GM23248 (cell line): Measurements from ENCODE around the gene SENP1. TPM values are rescaled to one million over a fixed set of nuclear protein-coding genes. Genes with fewer than 3 reads are reported as not detected.

Experiments
- DNase-seq: peaks from one replicate; pipeline ENCODE4 v3.0.0-alpha.2; 2015
- H2AFZ ChIP-seq: fragments of 200-600 bp; sonication (generic); 2 replicates; pipeline ENCODE4 v1.6.1; 2016; ENCODE audit warnings: antibody characterized with exemption
- H3F3A ChIP-seq: fragments of 200-600 bp; sonication (generic); 2 replicates; pipeline ENCODE4 v1.6.1; 2016; ENCODE audit warnings: mild to moderate bottlenecking, antibody characterized with exemption, mixed run types; ENCODE audit not compliant: insufficient read depth
- H3K27ac ChIP-seq: fragments of 200-600 bp; sonication (generic); 2 replicates; pipeline ENCODE4 v1.5.1; 2016; ENCODE audit warnings: mild to moderate bottlenecking
- H3K27me3 ChIP-seq: fragments of 200-600 bp; sonication (generic); replicated peaks from 2 replicates; pipeline ENCODE4 v1.6.1; 2016; ENCODE audit warnings: mild to moderate bottlenecking; ENCODE audit not compliant: insufficient read depth
- H3K36me3 ChIP-seq: fragments of 200-600 bp; sonication (generic); 2 replicates; pipeline ENCODE4 v1.6.1; 2016; ENCODE audit warnings: low read depth, mild to moderate bottlenecking
- H3K4me1 ChIP-seq: fragments of 200-600 bp; sonication (generic); 2 replicates; pipeline ENCODE4 v1.6.1; 2016; ENCODE audit warnings: mild to moderate bottlenecking; ENCODE audit not compliant: insufficient read depth
- H3K4me2 ChIP-seq: fragments of 200-600 bp; sonication (generic); one replicate; pipeline ENCODE4 v1.6.1; 2016; ENCODE audit warnings: mild to moderate bottlenecking; ENCODE audit not compliant: unreplicated experiment
- H3K4me3 ChIP-seq: fragments of 200-600 bp; sonication (generic); 2 replicates; pipeline ENCODE4 v1.5.1; 2016; ENCODE audit warnings: mild to moderate bottlenecking
- H3K79me2 ChIP-seq: fragments of 200-600 bp; sonication (generic); 2 replicates; pipeline ENCODE4 v1.6.1; 2016; ENCODE audit warnings: mild to moderate bottlenecking; ENCODE audit not compliant: insufficient read depth
- H3K9ac ChIP-seq: fragments of 200-600 bp; sonication (generic); 2 replicates; pipeline ENCODE4 v1.6.1; 2016; ENCODE audit warnings: mild to moderate bottlenecking
- H3K9me2 ChIP-seq: fragments of 200-600 bp; sonication (generic); 2 replicates; pipeline ENCODE4 v1.6.1; 2016; ENCODE audit warnings: mixed run types, mild to moderate bottlenecking, moderate library complexity; ENCODE audit not compliant: insufficient read depth
- H3K9me3 ChIP-seq: fragments of 200-600 bp; sonication (generic); one replicate; pipeline ENCODE4 v1.6.1; 2017; ENCODE audit warnings: low read depth
- H4K20me1 ChIP-seq: fragments of 200-600 bp; sonication (generic); 2 replicates; pipeline ENCODE4 v1.6.0; 2016; ENCODE audit not compliant: insufficient read depth
- EZH2 ChIP-seq: fragments of 200-600 bp; sonication (generic); IDR thresholded peaks from 2 replicates; pipeline ENCODE4 v1.6.1; 2018; ENCODE audit warnings: antibody characterized with exemption, mild to moderate bottlenecking; ENCODE audit not compliant: insufficient read depth, poor library complexity, severe bottlenecking
- EZH2phosphoT487 ChIP-seq: fragments of 200-600 bp; sonication (generic); IDR thresholded peaks from 2 replicates; pipeline ENCODE4 v1.6.1; 2018; ENCODE audit warnings: antibody characterized with exemption, moderate library complexity, mild to moderate bottlenecking, low read depth; ENCODE audit not compliant: insufficient read depth
- WGBS, 2 experiments: methylation state at CpG; one replicate each; pipeline ENCODE4 v1.1.6; 2015 to 2017; ENCODE audit warnings: low lambda C conversion rate in 2 of 2, low coverage in 1 of 2; ENCODE audit errors: missing lambda C conversion rate in 2 of 2; 5-methylcytosine and 5-hydroxymethylcytosine counted together
- in situ Hi-C: fragments of 300-500 bp; cut with MboI; formaldehyde crosslinking; loops from 2 replicates; pipeline ENCODE4 v1.15.0; 2020
- polyA plus RNA-seq: library from polyadenylated mRNA; unstranded; fragments of >200 nt; fragmentation: Nextera tagmentation; extraction: Ambion mirVana; gene quantifications from 2 replicates; pipeline ENCODE4 v1.2.1, GENCODE V29; 2016
- total RNA-seq: library from RNA; depleted of rRNA; stranded (reverse); fragments of >200 nt; shearing (Covaris generic); gene quantifications from 2 replicates; pipeline ENCODE4 v1.2.3, GENCODE V29; 2014

SENP1 gene
- total and polyA plus RNA-seq, 2 experiments from 2014 or later: 6.7 to 15.3 TPM

GRCh38 chr12:48010366-48010970 lies 95.4 kb downstream of the SENP1 start:
- H3F3A ChIP-seq: no peaks in the 10 kb centered on the region
- H3K9me3 ChIP-seq: no peaks in the 10 kb centered on the region
- H3K4me2 ChIP-seq: no peak overlapping the region
- H3K9me2 ChIP-seq: no peaks in the 10 kb centered on the region
- no peaks in the 10 kb centered on the region for H3K36me3 ChIP-seq
- no peak overlapping the region for H2AFZ ChIP-seq
- in situ Hi-C loops: no loop called here
- no peaks in the 10 kb centered on the region for H3K79me2 ChIP-seq
- DNase-seq: no peak
- no peak overlapping the region for H3K4me3 ChIP-seq
- no peak for TF ChIP-seq EZH2phosphoT487
- no peak for TF ChIP-seq EZH2
- no peak overlapping the region for H3K9ac ChIP-seq
- no peaks in the 10 kb centered on the region for H3K4me1 ChIP-seq
- no peaks in the 10 kb centered on the region for H4K20me1 ChIP-seq
- no peak overlapping the region for H3K27ac ChIP-seq
- WGBS, 2 experiments: 35 to 40% methylated on average over 6 to 7 of the region's 7 CpGs
- peaks cover 80% of the 10 kb centered on the region for H3K27me3 ChIP-seq

GRCh38 chr12:48009471-48009870 lies 96.4 kb downstream of the SENP1 start:
- H2AFZ ChIP-seq: no peak overlapping the region
- no peaks in the 10 kb centered on the region for H3K4me1 ChIP-seq
- TF ChIP-seq EZH2phosphoT487: no peak
- TF ChIP-seq EZH2: no peak
- H3K4me2 ChIP-seq: no peak overlapping the region
- H3K9me2 ChIP-seq: no peaks in the 10 kb centered on the region
- H3K9me3 ChIP-seq: no peaks in the 10 kb centered on the region
- H3K9ac ChIP-seq: no peak overlapping the region
- WGBS, 2 experiments: 15 to 20% methylated on average over 1 of the region's 1 CpG
- DNase-seq: no peak
- H3K79me2 ChIP-seq: no peaks in the 10 kb centered on the region
- no peaks in the 10 kb centered on the region for H3K36me3 ChIP-seq
- H3K27ac ChIP-seq: no peak overlapping the region
- H3F3A ChIP-seq: no peaks in the 10 kb centered on the region
- peaks cover 80% of the 10 kb centered on the region for H3K27me3 ChIP-seq
- no peaks in the 10 kb centered on the region for H4K20me1 ChIP-seq
- H3K4me3 ChIP-seq: no peak overlapping the region
- in situ Hi-C loops: no loop called here

GRCh38 chr12:48008950-48009349 lies 96.9 kb downstream of the SENP1 start:
- Histone ChIP-seq H3K4me3 (no peak overlapping the region), H2AFZ (no peak overlapping the region), H3K27ac (no peak overlapping the region), H4K20me1 (no peaks in the 10 kb centered on the region), H3K79me2 (no peaks in the 10 kb centered on the region), H3K36me3 (no peaks in the 10 kb centered on the region), H3K4me1 (no peaks in the 10 kb centered on the region), H3F3A (no peaks in the 10 kb centered on the region), H3K27me3 (peaks cover 79% of the 10 kb centered on the region), H3K9me3 (no peaks in the 10 kb centered on the region), H3K9ac (no peak overlapping the region), H3K4me2 (no peak overlapping the region), H3K9me2 (no peaks in the 10 kb centered on the region)
- no peak for DNase-seq
- 41 to 44% methylated on average over 4 of the region's 4 CpGs for WGBS, 2 experiments
- TF ChIP-seq EZH2phosphoT487: no peak
- in situ Hi-C loops: no loop called here

GRCh38 chr12:48008349-48008748 lies 97.5 kb downstream of the SENP1 start:
- DNase-seq: no peak
- H3K4me2 ChIP-seq: no peak overlapping the region
- H3K4me3 ChIP-seq: no peak overlapping the region
- H2AFZ ChIP-seq: no peak overlapping the region
- no peaks in the 10 kb centered on the region for H3K79me2 ChIP-seq
- H3K36me3 ChIP-seq: no peaks in the 10 kb centered on the region
- H3K27ac ChIP-seq: no peak overlapping the region
- H3K27me3 ChIP-seq: peaks cover 80% of the 10 kb centered on the region
- H3K4me1 ChIP-seq: no peaks in the 10 kb centered on the region
- TF ChIP-seq EZH2 (no peak), EZH2phosphoT487 (no peak)
- H3K9me2 ChIP-seq: no peaks in the 10 kb centered on the region
- H3K9ac ChIP-seq: no peak overlapping the region
- in situ Hi-C loops: no loop called here
- WGBS, 2 experiments: 24 to 41% methylated on average over 2 of the region's 2 CpGs
- H4K20me1 ChIP-seq: no peaks in the 10 kb centered on the region
- H3F3A ChIP-seq: no peaks in the 10 kb centered on the region
- H3K9me3 ChIP-seq: no peaks in the 10 kb centered on the region

GRCh38 chr12:48007206-48007605 lies 98.7 kb downstream of the SENP1 start:
- Histone ChIP-seq H3K27ac (no peak overlapping the region), H4K20me1 (no peaks in the 10 kb centered on the region), H3F3A (no peaks in the 10 kb centered on the region), H3K9me2 (no peaks in the 10 kb centered on the region), H3K4me3 (no peak overlapping the region), H3K4me1 (peaks cover 5% of the 10 kb centered on the region; the same call in 1 of the 2 replicates), H3K36me3 (no peaks in the 10 kb centered on the region), H3K79me2 (no peaks in the 10 kb centered on the region), H3K27me3 (peaks cover 78% of the 10 kb centered on the region), H3K4me2 (no peak overlapping the region), H2AFZ (no peak overlapping the region), H3K9me3 (no peaks in the 10 kb centered on the region), H3K9ac (no peak overlapping the region)
- no peak for DNase-seq
- in situ Hi-C loops: no loop called here
- 57 to 69% methylated on average over 4 of the region's 4 CpGs for WGBS, 2 experiments
- TF ChIP-seq EZH2phosphoT487: no peak
- no peak for TF ChIP-seq EZH2
